22Rv1 (cell line): ENCODE results near the gene MRPS18A.

Experiments used
- H3K27ac ChIP-seq: fragments of 450-650 bp; 2 replicates; pipeline ENCODE4 v1.5.1; 2017
- ZFX ChIP-seq: fragments of 450-650 bp; IDR thresholded peaks from 2 replicates; pipeline ENCODE4 v1.6.1; 2017; ENCODE audit warnings: antibody characterized with exemption, borderline replicate concordance
- TF ChIP-seq, protein P1 (sequence below): fragments of 450-650 bp; IDR thresholded peaks from 2 replicates; pipeline ENCODE4 v1.5.1; 2017; ENCODE audit warnings: mild to moderate bottlenecking

The MRPS18A gene

DNA sequence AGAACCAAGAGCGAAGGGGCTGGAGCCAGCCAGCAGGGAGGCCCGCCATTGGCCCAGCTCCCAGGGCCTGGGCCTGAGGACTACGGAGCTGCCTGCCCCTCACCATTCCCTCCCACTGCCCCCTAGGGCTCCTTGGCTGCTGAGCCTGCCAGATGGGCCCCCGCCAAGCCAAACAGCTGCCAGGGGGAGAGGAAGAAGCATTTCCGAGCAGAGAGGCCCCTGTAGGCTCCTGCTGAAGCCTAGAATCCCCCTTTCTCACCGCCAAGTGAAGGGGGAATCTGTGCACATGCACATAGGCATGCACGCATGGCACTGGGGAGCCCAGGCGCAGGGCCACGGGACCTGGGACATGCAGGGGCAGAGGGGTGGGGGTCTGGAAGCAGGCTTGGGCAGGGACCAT lies 28.5 kb upstream of the MRPS18A start:
- H3K27ac ChIP-seq = no peak overlapping the region
- TF ChIP-seq ZFX = no peak
- TF ChIP-seq, protein P1, sequence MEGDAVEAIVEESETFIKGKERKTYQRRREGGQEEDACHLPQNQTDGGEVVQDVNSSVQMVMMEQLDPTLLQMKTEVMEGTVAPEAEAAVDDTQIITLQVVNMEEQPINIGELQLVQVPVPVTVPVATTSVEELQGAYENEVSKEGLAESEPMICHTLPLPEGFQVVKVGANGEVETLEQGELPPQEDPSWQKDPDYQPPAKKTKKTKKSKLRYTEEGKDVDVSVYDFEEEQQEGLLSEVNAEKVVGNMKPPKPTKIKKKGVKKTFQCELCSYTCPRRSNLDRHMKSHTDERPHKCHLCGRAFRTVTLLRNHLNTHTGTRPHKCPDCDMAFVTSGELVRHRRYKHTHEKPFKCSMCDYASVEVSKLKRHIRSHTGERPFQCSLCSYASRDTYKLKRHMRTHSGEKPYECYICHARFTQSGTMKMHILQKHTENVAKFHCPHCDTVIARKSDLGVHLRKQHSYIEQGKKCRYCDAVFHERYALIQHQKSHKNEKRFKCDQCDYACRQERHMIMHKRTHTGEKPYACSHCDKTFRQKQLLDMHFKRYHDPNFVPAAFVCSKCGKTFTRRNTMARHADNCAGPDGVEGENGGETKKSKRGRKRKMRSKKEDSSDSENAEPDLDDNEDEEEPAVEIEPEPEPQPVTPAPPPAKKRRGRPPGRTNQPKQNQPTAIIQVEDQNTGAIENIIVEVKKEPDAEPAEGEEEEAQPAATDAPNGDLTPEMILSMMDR = no peak

GRCh38 chr6:43715056-43715788 lies 27.6 kb upstream of the MRPS18A start:
- no peak overlapping the region for H3K27ac ChIP-seq
- TF ChIP-seq ZFX = no peak
- TF ChIP-seq, protein P1 = no peak

GRCh38 chr6:43714311-43715055 lies 26.9 kb upstream of the MRPS18A start:
- no peak overlapping the region for H3K27ac ChIP-seq
- TF ChIP-seq, protein P1 = no peak

- H3K27ac ChIP-seq = no peak overlapping the region
- TF ChIP-seq, protein P1 = no peak
- TF ChIP-seq ZFX = no peak
These were observed 26.2 kb upstream of the MRPS18A start for GRCh38 chr6:43713643-43714310.

DNA sequence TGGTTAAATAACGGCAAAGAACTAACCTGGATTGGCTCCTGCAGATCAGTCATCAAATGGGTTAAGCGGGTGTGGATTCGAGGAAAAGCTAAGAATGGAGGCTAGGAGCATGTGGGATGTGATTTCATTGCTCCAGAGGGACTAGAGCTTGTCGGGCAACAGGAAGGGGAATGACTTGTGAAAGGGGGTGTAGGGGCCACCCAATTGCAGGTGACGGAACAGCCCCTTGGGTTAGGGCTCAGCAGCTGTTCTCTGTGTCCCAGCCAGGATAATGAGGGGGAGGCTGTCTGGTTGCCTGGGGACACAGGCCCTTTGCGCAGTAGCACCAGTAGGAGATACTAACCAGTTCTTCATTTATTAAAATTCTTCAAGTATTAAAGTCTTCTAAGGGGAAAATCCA lies 25.0 kb upstream of the MRPS18A start:
- TF ChIP-seq, protein P1 = no peak
- TF ChIP-seq ZFX = no peak
- H3K27ac ChIP-seq = no peak overlapping the region

GRCh38 chr6:43710576-43710975 lies 23.0 kb upstream of the MRPS18A start:
- TF ChIP-seq, protein P1 = no peak
- no peak for TF ChIP-seq ZFX
- H3K27ac ChIP-seq = no peak overlapping the region
